IMR-90 (cell line): ENCODE results near the gene RHBDL1. TPM values are rescaled to one million over a fixed set of nuclear protein-coding genes. Genes with fewer than 3 reads are reported as not detected.

Experiments used
- ATAC-seq: fragments of 200-7000 bp; cut with Tn5 transposase; 2 replicates; pipeline ENCODE4 v1.9.1; 2020; ENCODE audit warnings: low read depth, mild to moderate bottlenecking, moderate library complexity
- BruUV-seq: library from RNA; stranded (reverse); fragments of 400-500 nt; replicated peaks from 2 replicates; lab custom pipeline; 2021; lab: Mats Ljungman, UMichigan
- CTCF ChIA-PET: fragments of 300-600 bp; formaldehyde crosslinking; extraction: SDS; loops from one replicate; lab custom pipeline; 2021; ENCODE audit warnings: antibody characterized with exemption; lab: Yijun Ruan, JAX
- POLR2A ChIA-PET: fragments of 300-600 bp; sonication (Branson Sonifier 250); formaldehyde crosslinking; loops from one replicate; lab custom pipeline; 2022; ENCODE audit warnings: antibody characterized with exemption; ENCODE audit not compliant: unreplicated experiment; lab: Charles Lee
- DNase-seq: peaks from one replicate; pipeline ENCODE4 v3.0.0; 2013
- H2AFZ ChIP-seq: replicated peaks from 2 replicates; pipeline ENCODE3; 2013; ENCODE audit warnings: low read length, mild to moderate bottlenecking; ENCODE audit not compliant: poor library complexity
- H2AK5ac ChIP-seq: 2 replicates; pipeline ENCODE4 v1.6.1; 2013; ENCODE audit warnings: low read depth, low read length, inconsistent platforms
- H2AK9ac ChIP-seq: replicated peaks from 2 replicates; pipeline ENCODE3; 2013; ENCODE audit warnings: mild to moderate bottlenecking, low read depth, low read length, moderate library complexity; ENCODE audit not compliant: poor library complexity
- H2BK120ac ChIP-seq: 2 replicates; pipeline ENCODE4 v1.6.1; 2013; ENCODE audit warnings: low read depth, low read length, inconsistent platforms
- H2BK15ac ChIP-seq: 3 replicates; pipeline ENCODE4 v1.6.1; 2013; ENCODE audit warnings: low read depth, low read length, inconsistent platforms
- H2BK20ac ChIP-seq: 2 replicates; pipeline ENCODE4 v1.6.1; 2013; ENCODE audit warnings: low read depth, mild to moderate bottlenecking, inconsistent platforms, low read length, moderate library complexity
- H2BK5ac ChIP-seq: 2 replicates; pipeline ENCODE4 v1.6.1; 2013; ENCODE audit warnings: mild to moderate bottlenecking, low read depth, low read length, inconsistent platforms; ENCODE audit not compliant: poor library complexity, severe bottlenecking
- H3K14ac ChIP-seq: replicated peaks from 2 replicates; pipeline ENCODE4 v1.6.1; 2013; ENCODE audit warnings: low read depth, low read length, inconsistent platforms
- H3K18ac ChIP-seq: 2 replicates; pipeline ENCODE4 v1.6.1; 2013; ENCODE audit warnings: low read depth, low read length, control low read depth
- H3K23ac ChIP-seq: 2 replicates; pipeline ENCODE4 v1.6.1; 2013; ENCODE audit warnings: low read depth, low read length, inconsistent platforms
- H3K27ac ChIP-seq: 2 replicates; pipeline ENCODE4 v1.5.1; 2013; ENCODE audit warnings: mild to moderate bottlenecking, control low read depth, low read length; ENCODE audit not compliant: insufficient read depth
- H3K27me3 ChIP-seq: 2 replicates; pipeline ENCODE4 v1.6.1; 2013; ENCODE audit warnings: low read length; ENCODE audit not compliant: control insufficient read depth, insufficient read depth
- H3K36me3 ChIP-seq: 2 replicates; pipeline ENCODE4 v1.6.1; 2013; ENCODE audit warnings: low read length, mixed read lengths; ENCODE audit not compliant: control insufficient read depth, insufficient read depth
- H3K4ac ChIP-seq: 2 replicates; pipeline ENCODE4 v1.6.1; 2013; ENCODE audit warnings: low read depth, low read length, inconsistent platforms
- H3K4me1 ChIP-seq: 2 replicates; pipeline ENCODE4 v1.6.1; 2013; ENCODE audit warnings: low read length, mixed read lengths; ENCODE audit not compliant: control insufficient read depth, insufficient read depth
- H3K4me2 ChIP-seq: 2 replicates; pipeline ENCODE4 v1.6.1; 2013; ENCODE audit warnings: low read depth, mild to moderate bottlenecking, control low read depth, low read length, moderate library complexity
- H3K4me3 ChIP-seq: 2 replicates; pipeline ENCODE4 v1.5.1; 2013; ENCODE audit warnings: low read depth, mild to moderate bottlenecking, control low read depth, low read length, moderate library complexity; ENCODE audit not compliant: insufficient read depth
- H3K56ac ChIP-seq: 2 replicates; pipeline ENCODE4 v1.6.1; 2013; ENCODE audit warnings: low read length, inconsistent platforms; ENCODE audit not compliant: insufficient read depth; ENCODE audit errors: extremely low read depth
- H3K79me1 ChIP-seq, 2 experiments: 2 replicates each; pipeline ENCODE4 v1.6.1; 2013; ENCODE audit warnings: low read length in 2 of 2, inconsistent platforms in 1 of 2, low read depth in 1 of 2
- H3K9ac ChIP-seq: 2 replicates; pipeline ENCODE4 v1.6.1; 2013; ENCODE audit warnings: low read depth, low read length, control low read depth
- H3K9me1 ChIP-seq: 2 replicates; pipeline ENCODE4 v1.6.1; 2013; ENCODE audit warnings: low read length, inconsistent platforms; ENCODE audit not compliant: insufficient read depth
- H3K9me3 ChIP-seq: 2 replicates; pipeline ENCODE4 v1.6.1; 2013; ENCODE audit warnings: low read length; ENCODE audit not compliant: control insufficient read depth, insufficient read depth
- H4K20me1 ChIP-seq: 2 replicates; pipeline ENCODE4 v1.6.1; 2013; ENCODE audit warnings: low read length, inconsistent platforms; ENCODE audit not compliant: insufficient read depth
- H4K5ac ChIP-seq: 2 replicates; pipeline ENCODE4 v1.6.1; 2013; ENCODE audit warnings: mild to moderate bottlenecking, low read depth, low read length, control low read depth
- H4K8ac ChIP-seq, 2 experiments: 2 replicates each; pipeline ENCODE4 v1.6.1; 2013; ENCODE audit warnings: low read depth in 2 of 2, low read length in 2 of 2, control low read depth in 1 of 2, inconsistent platforms in 1 of 2
- H4K91ac ChIP-seq: 2 replicates; pipeline ENCODE4 v1.6.1; 2013; ENCODE audit warnings: low read depth, low read length, inconsistent platforms; ENCODE audit not compliant: insufficient read depth
- MAFK ChIP-seq: IDR thresholded peaks from 2 replicates; pipeline ENCODE4 v1.6.1; 2012; ENCODE audit warnings: low read depth, low read length, improper control_type of control experiment
- MAZ ChIP-seq: IDR thresholded peaks from 2 replicates; pipeline ENCODE4 v1.6.1; 2012; ENCODE audit warnings: low read depth, mild to moderate bottlenecking, low read length, improper control_type of control experiment, moderate library complexity, borderline replicate concordance
- MXI1 ChIP-seq: IDR thresholded peaks from 2 replicates; pipeline ENCODE4 v1.6.1; 2012; ENCODE audit warnings: low read depth, mild to moderate bottlenecking, low read length, moderate library complexity, borderline replicate concordance
- POLR2A ChIP-seq: IDR thresholded peaks from 2 replicates; pipeline ENCODE4 v1.6.1; 2012; ENCODE audit warnings: mild to moderate bottlenecking, low read depth, low read length
- RAD21 ChIP-seq: IDR thresholded peaks from 2 replicates; pipeline ENCODE4 v1.6.1; 2012; ENCODE audit warnings: low read length, improper control_type of control experiment
- RCOR1 ChIP-seq: IDR thresholded peaks from 2 replicates; pipeline ENCODE4 v1.6.1; 2012; ENCODE audit warnings: mild to moderate bottlenecking, low read length, improper control_type of control experiment; ENCODE audit not compliant: insufficient replicate concordance
- SMC3 ChIP-seq: fragments of 150-350 bp; IDR thresholded peaks from 2 replicates; pipeline ENCODE4 v1.6.1; 2016; ENCODE audit warnings: low read depth, mild to moderate bottlenecking, antibody characterized with exemption, low read length, moderate library complexity
- WGBS, 2 experiments: methylation state at CpG; one replicate each; pipeline versions ENCODE4 v1.1.5 to v1.1.7; 2013; ENCODE audit warnings: missing lambda C conversion rate in 2 of 2; ENCODE audit not compliant: insufficient read length in 1 of 2; ENCODE audit errors: extremely low coverage in 2 of 2; 5-methylcytosine and 5-hydroxymethylcytosine counted together
- dilution Hi-C: fragments of 300-500 bp; cut with HindIII; formaldehyde crosslinking; loops from one replicate; pipeline ENCODE4 v1.14.3; 2018; ENCODE audit warnings: low sequenced_read_pairs; ENCODE audit not compliant: unreplicated experiment
- in situ Hi-C: fragments of 300-500 bp; cut with MboI; formaldehyde crosslinking; loops from 3 replicates; pipeline ENCODE4 v1.14.3; 2019; ENCODE audit warnings: low sequenced_read_pairs, inconsistent platforms, mixed read lengths
- intact Hi-C: fragments of 100-400 bp; cut with micrococcal nuclease; formaldehyde crosslinking; loops from 2 replicates; pipeline ENCODE4 v1.10.0; 2022
- polyA plus RNA-seq, 3 experiments: library from polyadenylated mRNA; depleted of rRNA; stranded (reverse); fragments of >200 nt; gene quantifications; 2 replicates each; pipeline ENCODE4 v1.2.3, GENCODE V29; 2012; ENCODE audit warnings: low replicate concordance in 1 of 3
- total RNA-seq: library from RNA; depleted of rRNA; stranded (reverse); fragments of >200 nt; gene quantifications from 2 replicates; pipeline ENCODE4 v1.2.3, GENCODE V29; 2012

RHBDL1 gene
- total and polyA plus RNA-seq, 2 of the 4 experiments (the other 2 are of a cell fraction): 0.72 to 4.1 TPM

DNA sequence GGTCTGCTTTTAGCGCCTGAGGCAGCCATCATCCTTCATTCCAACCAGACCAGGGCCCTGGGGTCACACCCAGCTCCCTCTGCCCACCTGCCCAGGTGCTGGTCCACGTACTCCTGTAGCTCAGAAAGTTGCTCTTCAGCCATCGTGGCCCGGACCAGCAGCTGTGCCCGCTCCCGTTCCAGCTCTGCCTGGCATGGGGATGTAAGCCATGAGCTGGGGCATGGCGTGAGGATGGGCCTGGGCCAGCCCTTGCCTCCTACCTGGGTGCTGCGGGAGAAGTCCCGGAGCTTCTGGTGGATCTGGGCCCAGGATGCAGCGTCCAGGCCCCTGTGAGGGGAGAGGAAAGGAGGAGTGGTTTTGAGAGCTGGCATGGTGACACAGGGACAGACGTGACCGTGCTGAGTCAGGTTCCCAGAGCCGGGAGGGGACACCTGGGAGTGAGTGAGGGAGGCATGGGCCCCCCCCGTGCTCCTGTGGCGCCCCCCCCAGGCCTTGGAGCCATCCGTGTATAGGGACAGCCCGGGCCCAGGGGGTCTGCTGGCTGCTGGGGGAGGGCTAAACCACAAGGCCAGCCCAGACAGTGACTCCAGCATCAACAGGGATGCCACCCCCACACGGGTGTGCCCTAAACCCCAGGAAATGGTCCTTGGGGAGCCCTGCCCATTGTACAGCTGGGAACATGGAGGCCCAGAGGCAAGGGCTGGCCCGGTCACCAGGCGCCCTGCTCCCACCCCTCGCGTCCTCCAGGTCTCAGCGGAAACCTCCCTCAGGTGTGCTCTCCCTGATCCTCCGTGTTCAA is 47.6 kb downstream of the RHBDL1 start (continued):
- TF ChIP-seq RAD21: no peak

GRCh38 chr16:723695-724094 is 48.2 kb downstream of the RHBDL1 start:
- Histone ChIP-seq H3K36me3 (peaks cover 1% of the 10 kb centered on the region; the same call in 1 of the 2 replicates), H2AFZ (peak overlapping the region; percentile 5), H3K4ac (no peak overlapping the region), H3K27me3 (no peaks in the 10 kb centered on the region), H3K4me3 (no peak overlapping the region), H4K20me1 (peaks cover 4% of the 10 kb centered on the region; the same call in 1 of the 2 replicates), H2BK15ac (no peak overlapping the region), H3K14ac (no peak overlapping the region), H4K91ac (no peak overlapping the region), H3K56ac (no peak overlapping the region), H3K9ac (no peak overlapping the region), H2AK9ac (no peak overlapping the region), H3K9me3 (no peaks in the 10 kb centered on the region), H4K8ac (no peak overlapping the region), H2BK120ac (no peak overlapping the region), H2BK20ac (no peak overlapping the region), H3K79me1 (peaks cover 10 to 15% of the 10 kb centered on the region in 2 experiments), H3K18ac (no peak overlapping the region), H3K4me1 (peaks cover 17% of the 10 kb centered on the region), H2AK5ac (no peak overlapping the region), H3K4me2 (no peak overlapping the region), H4K5ac (no peak overlapping the region), H2BK5ac (no peak overlapping the region), H3K9me1 (peaks cover 2% of the 10 kb centered on the region; the same call in 1 of the 2 replicates), H3K23ac (no peak overlapping the region), H3K27ac (no peak overlapping the region)
- no CpG with 5 or more reads among the region's 9 CpGs for WGBS, 2 experiments
- dilution Hi-C loops: no loop called here
- no peak for TF ChIP-seq MAFK
- no peak for TF ChIP-seq MAZ
- no peak for TF ChIP-seq POLR2A
- TF ChIP-seq RCOR1: no peak
- no peak for TF ChIP-seq RAD21
- no peak for TF ChIP-seq SMC3
- TF ChIP-seq MXI1: no peak
- CTCF ChIA-PET: no interaction called here
- in situ Hi-C loops: loop anchor here (25.0 kb wide), 1 partner anchor 339 kb away; the partner anchor contains the start of gene SSTR5
- intact Hi-C loops: no loop called here
- ATAC-seq: no peak
- POLR2A ChIA-PET: no interaction called here
- no TSS peak for BruUV-seq
- no peak for DNase-seq
